ENCODE data around the gene MYBBP1A.
"Not testable (repeated sequence)": the region's sequence is repeated elsewhere in the genome, so short reads cannot be mapped to it uniquely, and the experiment has no call there.

The MYBBP1A gene

GRCh38 chr17:4598776-4599504 is 43.8 kb upstream of the MYBBP1A start:
- H3K4me1 ChIP-seq (ENCODE audit: low read depth, poor library complexity, severe bottlenecking) = no peaks in the 10 kb centered on the region
- peaks cover 32% of the 10 kb centered on the region; the same call in 1 of the 2 replicates for H3K27me3 ChIP-seq (ENCODE audit: insufficient read depth, low read depth)
- no peak overlapping the region for H3K27ac ChIP-seq
- no peak for TF ChIP-seq CTCF (conservative IDR thresholded peaks at IDR 0.05; ENCODE audit: low read depth, low read length)
- no peak overlapping the region for H3K4me2 ChIP-seq
- H4K20me1 ChIP-seq (ENCODE audit: insufficient read depth) = no peaks in the 10 kb centered on the region
- H2AFZ ChIP-seq (ENCODE audit: low read depth) = no peak overlapping the region
- H3K79me2 ChIP-seq (ENCODE audit: insufficient read depth, low read depth) = no peaks in the 10 kb centered on the region
- H3K4me3 ChIP-seq (IDR thresholded peaks at IDR 0.05; ENCODE audit: insufficient read depth, low read depth, low read length) = no peak overlapping the region
- no peak overlapping the region for H3K9ac ChIP-seq
- H3K36me3 ChIP-seq (ENCODE audit: insufficient read depth) = no peaks in the 10 kb centered on the region

- Histone ChIP-seq H3K4me3 (IDR thresholded peaks at IDR 0.05; ENCODE audit: insufficient read depth, low read depth, low read length) (no peak overlapping the region), H2AFZ (ENCODE audit: low read depth) (no peak overlapping the region), H3K4me2 (no peak overlapping the region), H3K27me3 (ENCODE audit: insufficient read depth, low read depth) (peaks cover 35% of the 10 kb centered on the region; the same call in 1 of the 2 replicates), H3K4me1 (ENCODE audit: low read depth, poor library complexity, severe bottlenecking) (no peaks in the 10 kb centered on the region), H3K9ac (no peak overlapping the region), H3K36me3 (ENCODE audit: insufficient read depth) (no peaks in the 10 kb centered on the region), H4K20me1 (ENCODE audit: insufficient read depth) (no peaks in the 10 kb centered on the region), H3K27ac (no peak overlapping the region), H3K79me2 (ENCODE audit: insufficient read depth, low read depth) (no peaks in the 10 kb centered on the region)
- TF ChIP-seq CTCF (conservative IDR thresholded peaks at IDR 0.05; ENCODE audit: low read depth, low read length) = no peak
Measured at GRCh38 chr17:4597975-4598374, 42.8 kb upstream of the MYBBP1A start.

GRCh38 chr17:4596636-4597380 is 41.6 kb upstream of the MYBBP1A start:
- no peak overlapping the region for H3K4me3 ChIP-seq (IDR thresholded peaks at IDR 0.05; ENCODE audit: insufficient read depth, low read depth, low read length)
- no peaks in the 10 kb centered on the region for H4K20me1 ChIP-seq (ENCODE audit: insufficient read depth)
- H3K9ac ChIP-seq = no peak overlapping the region
- no peaks in the 10 kb centered on the region for H3K4me1 ChIP-seq (ENCODE audit: low read depth, poor library complexity, severe bottlenecking)
- TF ChIP-seq CTCF (conservative IDR thresholded peaks at IDR 0.05; ENCODE audit: low read depth, low read length) = no peak
- H3K4me2 ChIP-seq = no peak overlapping the region
- H3K27me3 ChIP-seq (ENCODE audit: insufficient read depth, low read depth) = peaks cover 40% of the 10 kb centered on the region; the same call in 1 of the 2 replicates
- no peaks in the 10 kb centered on the region for H3K79me2 ChIP-seq (ENCODE audit: insufficient read depth, low read depth)
- no peak overlapping the region for H2AFZ ChIP-seq (ENCODE audit: low read depth)
- no peaks in the 10 kb centered on the region for H3K36me3 ChIP-seq (ENCODE audit: insufficient read depth)
- no peak overlapping the region for H3K27ac ChIP-seq

GRCh38 chr17:4595685-4596342 is 40.6 kb upstream of the MYBBP1A start:
- not testable (repeated sequence) for H3K4me2 ChIP-seq; H3K4me3 ChIP-seq (IDR thresholded peaks at IDR 0.05; ENCODE audit: insufficient read depth, low read depth, low read length); H4K20me1 ChIP-seq (ENCODE audit: insufficient read depth); H3K36me3 ChIP-seq (ENCODE audit: insufficient read depth); H3K27ac ChIP-seq; H3K9ac ChIP-seq; H2AFZ ChIP-seq (ENCODE audit: low read depth); H3K4me1 ChIP-seq (ENCODE audit: low read depth, poor library complexity, severe bottlenecking); H3K79me2 ChIP-seq (ENCODE audit: insufficient read depth, low read depth)
- peaks cover 40% of the 10 kb centered on the region; the same call in 1 of the 2 replicates for H3K27me3 ChIP-seq (ENCODE audit: insufficient read depth, low read depth)

Measured in KMS-11 (cell line).